Natural killer cell (primary cell): ENCODE results near the gene METAP1D. TPM values are rescaled to one million over a fixed set of nuclear protein-coding genes. Genes with fewer than 3 reads are reported as not detected.
"Not testable (repeated sequence)": the region's sequence is repeated elsewhere in the genome, so short reads cannot be mapped to it uniquely, and the experiment has no call there.

Experiments used
- ATAC-seq, 3 donors: fragments of 150-1000 bp in 2 of 3; fragments of 200-7000 bp in 1 of 3; cut with Tn5 transposase; 1 replicate in 1 of 3; 2 replicates in 2 of 3; pipeline ENCODE4 v1.10.0; 2021; ENCODE audit warnings: mild to moderate bottlenecking in 2 of 3, moderate library complexity in 2 of 3
- DNase-seq, 2 donors: peaks; one replicate each; pipeline versions ENCODE4 v3.0.0 to v3.0.0-alpha.2; 2013 to 2021; ENCODE audit warnings: mixed read lengths in 1 of 2
- H3K27ac ChIP-seq: one replicate; pipeline ENCODE4 v1.5.1; 2013; ENCODE audit warnings: mild to moderate bottlenecking, low read length
- H3K27me3 ChIP-seq: one replicate; pipeline ENCODE4 v1.6.1; 2013; ENCODE audit warnings: low read length; ENCODE audit not compliant: control insufficient read depth, insufficient read depth
- H3K36me3 ChIP-seq: one replicate; pipeline ENCODE4 v1.6.1; 2013; ENCODE audit warnings: low read length; ENCODE audit not compliant: control insufficient read depth, insufficient read depth
- H3K4me1 ChIP-seq: one replicate; pipeline ENCODE4 v1.6.1; 2013; ENCODE audit warnings: low read length; ENCODE audit not compliant: control insufficient read depth, insufficient read depth
- H3K4me3 ChIP-seq: one replicate; pipeline ENCODE4 v1.5.1; 2013; ENCODE audit warnings: low read length
- H3K9me3 ChIP-seq: one replicate; pipeline ENCODE4 v1.6.1; 2013; ENCODE audit warnings: low read length; ENCODE audit not compliant: control insufficient read depth, insufficient read depth
- H3K27ac Mint-ChIP-seq, 2 donors: one replicate each; pipeline ENCODE4 v1.8.0; 2022; ENCODE audit warnings: mild to moderate bottlenecking in 2 of 2, mixed read lengths in 2 of 2, moderate library complexity in 1 of 2
- H3K27me3 Mint-ChIP-seq, 2 donors: one replicate each; pipeline ENCODE4 v1.8.0; 2022; ENCODE audit warnings: low read depth in 2 of 2, mixed read lengths in 2 of 2
- H3K36me3 Mint-ChIP-seq: one replicate; pipeline ENCODE4 v1.8.0; 2022; ENCODE audit warnings: mixed read lengths
- H3K4me1 Mint-ChIP-seq, 2 donors: one replicate each; pipeline ENCODE4 v1.8.0; 2022; ENCODE audit warnings: mixed read lengths in 2 of 2
- H3K4me3 Mint-ChIP-seq: one replicate; pipeline ENCODE4 v1.8.0; 2022; ENCODE audit warnings: mild to moderate bottlenecking, moderate library complexity, mixed read lengths
- H3K9me3 Mint-ChIP-seq, 2 donors: one replicate each; pipeline ENCODE4 v1.8.0; 2022; ENCODE audit warnings: mixed read lengths in 2 of 2
- CTCF ChIP-seq: fragments of 200-600 bp; IDR thresholded peaks from one replicate; pipeline ENCODE4 v1.8.0; 2022; ENCODE audit warnings: antibody characterized with exemption
- WGBS: methylation state at CpG from one replicate; pipeline ENCODE4 v1.1.7; 2013; ENCODE audit warnings: missing lambda C conversion rate; ENCODE audit not compliant: insufficient coverage; 5-methylcytosine and 5-hydroxymethylcytosine counted together
- intact Hi-C: fragments of 100-400 bp; cut with micrococcal nuclease; formaldehyde crosslinking; loops from one replicate; pipeline ENCODE4 v1.14.2; 2022
- total RNA-seq, 4 donors: library from RNA; stranded (reverse); fragments of 120-200 nt in 1 of 4; gene quantifications; one replicate each; pipeline versions ENCODE4 v1.2.3 to v1.2.4, GENCODE V29; 2013 to 2022

Gene METAP1D
- total RNA-seq, 3 donors from 2014 or later (not counting 1 experiment from before 2014, with no cell fraction given) = 2.8 to 3.4 (median 3.2) TPM

GRCh38 chr2:171968509-171968908 is 31.2 kb upstream of the METAP1D start:
- Mint-ChIP-seq H3K36me3 (peaks cover 5% of the 10 kb centered on the region), H3K9me3 (no peaks in the 10 kb centered on the region), H3K4me1 (peaks cover 0 to 14% of the 10 kb centered on the region in 2 donors), H3K27me3 (no peaks in the 10 kb centered on the region), H3K27ac (no peak overlapping the region), H3K4me3 (no peak overlapping the region)
- Histone ChIP-seq H3K27me3 (no peaks in the 10 kb centered on the region), H3K27ac (no peak overlapping the region), H3K9me3 (no peaks in the 10 kb centered on the region), H3K4me3 (no peak overlapping the region), H3K4me1 (no peaks in the 10 kb centered on the region), H3K36me3 (peaks cover 30% of the 10 kb centered on the region)
- intact Hi-C loops = no loop called here
- TF ChIP-seq CTCF = no peak
- no peak for DNase-seq
- ATAC-seq = no peak

- DNase-seq (no peak), ATAC-seq (no peak)
- no peaks in the 10 kb centered on the region for H3K27me3 Mint-ChIP-seq
- no peak overlapping the region for H3K4me3 Mint-ChIP-seq
- no peaks in the 10 kb centered on the region for H3K9me3 Mint-ChIP-seq
- H3K36me3 Mint-ChIP-seq = no peaks in the 10 kb centered on the region
- Histone ChIP-seq H3K36me3 (peaks cover 18% of the 10 kb centered on the region), H3K4me1 (no peaks in the 10 kb centered on the region), H3K4me3 (no peak overlapping the region), H3K27ac (no peak overlapping the region), H3K9me3 (no peaks in the 10 kb centered on the region), H3K27me3 (no peaks in the 10 kb centered on the region)
- 98% methylated on average over 2 of the region's 2 CpGs for WGBS
- TF ChIP-seq CTCF = no peak
- H3K27ac Mint-ChIP-seq = no peak overlapping the region
- intact Hi-C loops = no loop called here
- H3K4me1 Mint-ChIP-seq = peaks cover 0 to 10% of the 10 kb centered on the region in 2 donors
Observed at GRCh38 chr2:171972329-171972982, 27.3 kb upstream of the METAP1D start.

- Mint-ChIP-seq H3K9me3 (no peaks in the 10 kb centered on the region), H3K27ac (no peak overlapping the region), H3K4me1 (peaks cover 0 to 5% of the 10 kb centered on the region in 2 donors), H3K36me3 (peaks cover 6% of the 10 kb centered on the region), H3K4me3 (no peak overlapping the region), H3K27me3 (no peaks in the 10 kb centered on the region)
- H3K27ac ChIP-seq = no peak overlapping the region
- no peaks in the 10 kb centered on the region for H3K9me3 ChIP-seq
- H3K36me3 ChIP-seq = peaks cover 34% of the 10 kb centered on the region
- H3K27me3 ChIP-seq = no peaks in the 10 kb centered on the region
- no peaks in the 10 kb centered on the region for H3K4me1 ChIP-seq
- WGBS = 100% methylated on average over 4 of the region's 4 CpGs
- ATAC-seq (no peak), DNase-seq (no peak)
- H3K4me3 ChIP-seq = no peak overlapping the region
- no peak for TF ChIP-seq CTCF
- intact Hi-C loops = no loop called here
Observed at GRCh38 chr2:171979103-171979502, 20.6 kb upstream of the METAP1D start.

GRCh38 chr2:171983924-171984323 is 15.8 kb upstream of the METAP1D start:
- H3K27me3 ChIP-seq, H3K27ac Mint-ChIP-seq, ATAC-seq, H3K4me3 ChIP-seq, H3K9me3 ChIP-seq, intact Hi-C loops, H3K4me1 ChIP-seq, H3K27me3 Mint-ChIP-seq, DNase-seq, H3K4me1 Mint-ChIP-seq, H3K4me3 Mint-ChIP-seq, H3K27ac ChIP-seq, H3K9me3 Mint-ChIP-seq, H3K36me3 Mint-ChIP-seq: not testable (repeated sequence)
- H3K36me3 ChIP-seq = peaks cover 21% of the 10 kb centered on the region
- 100% methylated on average over 1 of the region's 1 CpG for WGBS
